Measurements from ENCODE around the gene HDAC7.

HDAC7 gene

GRCh38 chr12:47755655-47756562 is 63.8 kb downstream of the HDAC7 start:
- no peak for DNase-seq (ENCODE audit: low read depth, low spot score)
- H3K4me3 ChIP-seq (ENCODE audit: low read depth, low read length), result no peak overlapping the region
- POLR2A ChIA-PET, result no interaction called here
- TF ChIP-seq CTCF (IDR thresholded peaks at IDR 0.05; ENCODE audit: insufficient read depth, low read length, missing control alignments), result no peak
- CTCF ChIA-PET, result interaction anchor here (1.1 to 14.3 kb wide), 7 partner anchors 7 to 208 kb away, joined by 3 to 349 read pairs (median 4); partner anchors contain the start of genes SLC48A1 and TMEM106C

GRCh38 chr12:47754881-47755280 is 64.8 kb downstream of the HDAC7 start:
- DNase-seq (ENCODE audit: low read depth, low spot score), result no peak
- POLR2A ChIA-PET, result interaction anchor here (0.6 kb wide), 1 partner anchor 67 kb away, joined by 3 read pairs; no protein-coding TSS in a partner anchor
- TF ChIP-seq CTCF (IDR thresholded peaks at IDR 0.05; ENCODE audit: insufficient read depth, low read length, missing control alignments), result no peak
- H3K4me3 ChIP-seq (ENCODE audit: low read depth, low read length), result no peak overlapping the region
- CTCF ChIA-PET, result interaction anchor here (1.2 to 14.3 kb wide), 5 partner anchors 8 to 39 kb away, joined by 3 to 349 read pairs (median 140); partner anchors contain the start of gene SLC48A1

DNA sequence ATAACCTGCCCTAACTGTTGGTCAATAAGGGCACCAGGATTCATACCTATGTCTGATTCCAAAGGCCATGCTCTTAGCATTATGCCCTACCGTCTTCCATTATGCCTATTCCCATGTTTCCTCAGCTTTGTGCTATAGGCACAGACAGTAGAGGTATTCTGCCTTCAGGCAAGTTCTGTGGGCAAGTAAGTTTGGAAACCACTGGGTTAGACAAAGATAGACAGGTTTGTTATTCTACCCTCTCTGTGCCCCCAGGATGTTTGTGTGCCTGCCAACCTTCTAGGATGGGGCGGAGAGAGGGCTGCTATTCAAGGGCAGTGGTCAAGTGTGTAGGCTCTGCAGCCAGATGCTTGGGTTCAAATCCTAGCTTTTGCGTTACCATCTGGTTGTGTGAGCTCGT is 65.6 kb downstream of the HDAC7 start:
- no peak for DNase-seq (ENCODE audit: low read depth, low spot score)
- POLR2A ChIA-PET, result interaction anchor here (0.8 kb wide), 1 partner anchor 21 kb away, joined by 3 read pairs; no protein-coding TSS in a partner anchor
- CTCF ChIA-PET, result interaction anchor here (0.7 to 14.3 kb wide), 6 partner anchors 9 to 38 kb away, joined by 3 to 349 read pairs (median 72); partner anchors contain the start of gene SLC48A1

DNA sequence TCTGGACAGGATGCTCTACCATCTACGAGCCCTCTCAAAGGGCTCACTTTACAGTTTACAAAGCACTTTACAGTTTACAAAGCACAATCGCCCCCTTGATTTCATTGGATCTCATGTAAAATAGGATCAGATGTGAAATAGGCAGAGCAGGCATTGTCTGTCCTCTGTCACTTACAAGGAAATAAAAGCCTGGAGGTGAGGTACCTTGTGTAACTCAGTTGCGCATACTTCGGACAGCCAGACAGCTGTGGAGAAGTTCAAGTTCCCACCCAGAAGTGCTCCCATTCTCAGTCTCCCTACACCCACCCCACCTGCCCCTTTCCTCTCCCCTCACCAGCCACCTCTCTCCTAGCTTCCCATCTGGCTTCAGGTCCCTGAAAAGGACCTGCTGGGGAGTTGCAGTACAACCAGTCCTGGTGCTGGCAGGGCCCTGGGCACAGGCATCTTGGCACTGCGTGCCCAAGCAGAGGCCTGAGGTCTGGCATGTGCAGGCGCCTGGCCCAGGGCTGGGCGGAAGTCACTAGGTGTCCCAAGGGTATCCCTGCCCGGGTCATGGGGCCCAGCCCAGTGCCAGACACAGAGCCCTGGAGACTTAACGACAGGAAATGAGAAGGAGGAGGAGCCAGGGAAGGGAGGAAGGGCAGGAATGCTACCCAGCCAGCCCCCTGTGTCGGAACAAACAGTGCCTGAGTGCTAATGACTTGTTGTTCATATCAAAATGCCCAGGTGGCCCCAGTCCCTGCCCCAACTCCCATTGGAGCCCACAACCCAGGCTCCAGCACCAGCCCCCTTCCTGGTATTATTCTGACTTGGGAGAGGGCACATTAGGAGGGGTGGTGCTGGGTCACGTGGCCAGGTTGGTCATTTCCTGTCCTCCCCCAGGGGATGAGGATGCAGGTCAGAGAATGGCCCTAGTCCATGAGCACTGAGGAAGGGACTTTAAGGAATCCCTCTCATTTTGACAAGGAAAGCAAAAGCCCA is 66.4 kb downstream of the HDAC7 start:
- no peak for DNase-seq (ENCODE audit: low read depth, low spot score)
- CTCF ChIA-PET, result interaction anchor here (0.8 to 14.3 kb wide), 5 partner anchors 10 to 84 kb away, joined by 4 to 349 read pairs (median 140); partner anchors contain the start of gene SLC48A1
- POLR2A ChIA-PET, result interaction anchor here (0.6 to 0.8 kb wide), 2 partner anchors 22 to 45 kb away, joined by 3 read pairs; no protein-coding TSS in a partner anchor
- H3K4me3 ChIP-seq (ENCODE audit: low read depth, low read length), result no peak overlapping the region
- no peak for TF ChIP-seq CTCF (IDR thresholded peaks at IDR 0.05; ENCODE audit: insufficient read depth, low read length, missing control alignments)

More for the DNA sequence above, 65.6 kb downstream of the HDAC7 start:
- TF ChIP-seq CTCF (IDR thresholded peaks at IDR 0.05; ENCODE audit: insufficient read depth, low read length, missing control alignments), result no peak
- no peak overlapping the region for H3K4me3 ChIP-seq (ENCODE audit: low read depth, low read length)

- CTCF ChIA-PET, result interaction anchor here (1.9 to 14.3 kb wide), 4 partner anchors 9 to 85 kb away, joined by 5 to 349 read pairs (median 234); partner anchors contain the start of gene SLC48A1
- POLR2A ChIA-PET, result interaction anchor here (0.6 kb wide), 1 partner anchor 46 kb away, joined by 3 read pairs; no protein-coding TSS in a partner anchor
- H3K4me3 ChIP-seq (ENCODE audit: low read depth, low read length), result no peak overlapping the region
- no peak for DNase-seq (ENCODE audit: low read depth, low spot score)
- no peak for TF ChIP-seq CTCF (IDR thresholded peaks at IDR 0.05; ENCODE audit: insufficient read depth, low read length, missing control alignments)
These were observed 67.2 kb downstream of the HDAC7 start for GRCh38 chr12:47752552-47752951.
